ENCODE data around the gene ONECUT3.

DNA sequence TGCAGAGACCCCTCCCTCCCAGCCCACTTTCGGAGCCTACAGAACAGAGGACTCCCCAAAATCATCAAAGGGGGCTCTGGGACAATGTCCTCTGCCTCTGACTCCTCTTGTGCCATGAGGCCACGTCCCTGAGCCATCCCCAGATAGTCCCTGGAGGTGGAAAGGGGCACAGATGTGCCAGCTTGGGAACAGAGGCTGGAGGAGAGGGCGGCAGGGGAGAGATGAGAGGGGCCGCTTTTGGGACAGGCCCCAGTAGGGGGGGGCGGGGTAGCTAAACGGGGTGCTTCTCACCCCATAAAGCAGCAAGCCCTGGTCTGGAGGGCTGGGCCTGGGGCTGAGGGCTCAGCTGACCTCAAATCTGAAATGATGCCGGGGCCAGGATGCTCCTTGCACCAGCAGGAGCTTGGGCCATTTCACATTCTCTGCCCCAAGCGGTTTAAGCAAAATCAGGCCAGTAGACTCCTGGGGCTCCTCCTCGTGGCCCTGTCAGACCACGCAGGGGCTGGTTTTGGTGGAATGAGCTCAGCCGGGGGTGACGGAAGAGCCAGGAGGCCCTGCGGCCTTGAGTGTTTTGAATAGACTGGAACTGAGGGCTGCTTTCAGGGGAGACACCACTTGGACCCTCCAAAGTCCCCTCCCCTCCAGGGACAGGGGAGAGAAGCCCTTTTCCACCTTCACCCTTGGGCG is 27.1 kb downstream of the ONECUT3 start:
- TF ChIP-seq, protein P1, sequence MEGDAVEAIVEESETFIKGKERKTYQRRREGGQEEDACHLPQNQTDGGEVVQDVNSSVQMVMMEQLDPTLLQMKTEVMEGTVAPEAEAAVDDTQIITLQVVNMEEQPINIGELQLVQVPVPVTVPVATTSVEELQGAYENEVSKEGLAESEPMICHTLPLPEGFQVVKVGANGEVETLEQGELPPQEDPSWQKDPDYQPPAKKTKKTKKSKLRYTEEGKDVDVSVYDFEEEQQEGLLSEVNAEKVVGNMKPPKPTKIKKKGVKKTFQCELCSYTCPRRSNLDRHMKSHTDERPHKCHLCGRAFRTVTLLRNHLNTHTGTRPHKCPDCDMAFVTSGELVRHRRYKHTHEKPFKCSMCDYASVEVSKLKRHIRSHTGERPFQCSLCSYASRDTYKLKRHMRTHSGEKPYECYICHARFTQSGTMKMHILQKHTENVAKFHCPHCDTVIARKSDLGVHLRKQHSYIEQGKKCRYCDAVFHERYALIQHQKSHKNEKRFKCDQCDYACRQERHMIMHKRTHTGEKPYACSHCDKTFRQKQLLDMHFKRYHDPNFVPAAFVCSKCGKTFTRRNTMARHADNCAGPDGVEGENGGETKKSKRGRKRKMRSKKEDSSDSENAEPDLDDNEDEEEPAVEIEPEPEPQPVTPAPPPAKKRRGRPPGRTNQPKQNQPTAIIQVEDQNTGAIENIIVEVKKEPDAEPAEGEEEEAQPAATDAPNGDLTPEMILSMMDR (conservative IDR thresholded peaks at IDR 0.05; ENCODE audit: low read length) = no peak
- TF ChIP-seq EZH2phosphoT487 (IDR thresholded peaks at IDR 0.05; ENCODE audit: borderline replicate concordance) = no peak

Data from Loucy (cell line).